ENCODE measurements around the gene PLAC9.

PLAC9 gene

DNA sequence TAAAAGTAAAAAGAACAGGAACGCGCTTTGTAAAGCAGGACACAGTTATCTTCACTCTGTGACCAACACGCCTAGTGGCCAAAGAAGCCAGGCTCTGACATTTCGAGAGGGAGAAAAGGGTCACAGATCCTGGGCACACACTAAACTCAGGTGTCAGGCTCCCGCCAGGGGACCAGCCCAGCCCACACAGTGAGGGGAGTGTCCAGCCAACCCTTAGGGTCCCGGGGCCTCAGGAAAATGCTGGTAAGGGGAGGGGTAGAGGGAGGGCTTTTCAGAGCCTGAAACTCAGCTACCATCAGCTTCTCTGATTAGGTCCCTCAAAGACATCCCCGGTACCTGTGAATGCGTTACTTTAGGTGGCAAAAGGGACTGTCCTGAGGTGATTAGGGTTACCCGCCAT is 56.2 kb downstream of the PLAC9 start:
- H3K27ac ChIP-seq, result no peak overlapping the region
- TF ChIP-seq, protein P1, sequence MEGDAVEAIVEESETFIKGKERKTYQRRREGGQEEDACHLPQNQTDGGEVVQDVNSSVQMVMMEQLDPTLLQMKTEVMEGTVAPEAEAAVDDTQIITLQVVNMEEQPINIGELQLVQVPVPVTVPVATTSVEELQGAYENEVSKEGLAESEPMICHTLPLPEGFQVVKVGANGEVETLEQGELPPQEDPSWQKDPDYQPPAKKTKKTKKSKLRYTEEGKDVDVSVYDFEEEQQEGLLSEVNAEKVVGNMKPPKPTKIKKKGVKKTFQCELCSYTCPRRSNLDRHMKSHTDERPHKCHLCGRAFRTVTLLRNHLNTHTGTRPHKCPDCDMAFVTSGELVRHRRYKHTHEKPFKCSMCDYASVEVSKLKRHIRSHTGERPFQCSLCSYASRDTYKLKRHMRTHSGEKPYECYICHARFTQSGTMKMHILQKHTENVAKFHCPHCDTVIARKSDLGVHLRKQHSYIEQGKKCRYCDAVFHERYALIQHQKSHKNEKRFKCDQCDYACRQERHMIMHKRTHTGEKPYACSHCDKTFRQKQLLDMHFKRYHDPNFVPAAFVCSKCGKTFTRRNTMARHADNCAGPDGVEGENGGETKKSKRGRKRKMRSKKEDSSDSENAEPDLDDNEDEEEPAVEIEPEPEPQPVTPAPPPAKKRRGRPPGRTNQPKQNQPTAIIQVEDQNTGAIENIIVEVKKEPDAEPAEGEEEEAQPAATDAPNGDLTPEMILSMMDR (conservative IDR thresholded peaks at IDR 0.05), result no peak

DNA sequence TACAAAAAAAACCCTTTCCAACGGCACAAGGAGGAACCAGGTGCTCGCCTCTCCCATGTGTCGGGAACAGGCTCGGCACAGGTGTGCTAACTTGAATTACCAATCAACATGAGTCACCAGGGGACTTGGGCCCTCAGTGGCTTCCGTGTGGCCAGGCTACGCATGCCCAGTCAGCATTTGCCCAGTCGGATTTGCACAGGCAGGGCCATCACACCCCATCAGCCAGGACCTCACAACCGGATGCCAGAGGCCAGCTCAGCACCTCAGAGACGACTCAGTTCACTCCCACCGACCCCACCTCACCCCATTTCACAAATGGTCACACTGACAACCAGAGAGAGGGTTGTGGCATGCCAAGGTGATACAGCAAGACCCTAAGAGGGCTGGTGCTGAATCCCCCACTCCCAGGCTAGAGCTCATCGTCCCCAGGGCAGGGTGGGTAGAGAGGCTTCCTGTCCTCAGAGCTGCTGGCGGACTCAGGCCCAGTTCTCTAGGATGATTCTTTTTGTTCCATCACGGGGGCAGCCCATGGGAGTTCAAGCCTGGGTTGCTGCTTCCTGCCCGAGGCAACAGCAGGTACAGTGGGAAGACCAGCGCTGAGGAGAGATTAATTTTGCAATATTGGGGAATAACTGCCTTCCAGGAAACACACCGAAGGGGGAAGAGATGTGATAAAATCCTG is 59.2 kb downstream of the PLAC9 start:
- no peak overlapping the region for H3K27ac ChIP-seq
- TF ChIP-seq, protein P1 (conservative IDR thresholded peaks at IDR 0.05), result no peak

DNA sequence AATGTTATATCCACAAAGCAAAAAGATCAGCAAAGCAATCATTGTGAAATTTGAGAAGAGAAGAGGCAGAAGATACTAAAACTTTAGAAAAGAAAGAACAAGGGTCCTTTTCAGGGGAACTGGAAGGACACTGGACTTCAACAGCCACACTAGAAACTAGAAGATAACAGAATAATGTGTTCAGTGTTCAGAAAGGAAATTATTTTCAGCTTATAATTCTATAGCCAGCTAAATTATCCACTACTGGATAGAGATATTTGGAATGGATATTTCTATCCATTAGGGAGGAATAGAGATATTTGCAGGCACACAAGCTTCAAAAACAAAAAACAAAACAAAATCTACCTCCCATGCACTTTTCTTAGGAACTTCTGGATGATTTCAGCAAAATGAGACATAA is 60.0 kb downstream of the PLAC9 start:
- no peak overlapping the region for H3K27ac ChIP-seq
- TF ChIP-seq, protein P1 (conservative IDR thresholded peaks at IDR 0.05), result no peak

DNA sequence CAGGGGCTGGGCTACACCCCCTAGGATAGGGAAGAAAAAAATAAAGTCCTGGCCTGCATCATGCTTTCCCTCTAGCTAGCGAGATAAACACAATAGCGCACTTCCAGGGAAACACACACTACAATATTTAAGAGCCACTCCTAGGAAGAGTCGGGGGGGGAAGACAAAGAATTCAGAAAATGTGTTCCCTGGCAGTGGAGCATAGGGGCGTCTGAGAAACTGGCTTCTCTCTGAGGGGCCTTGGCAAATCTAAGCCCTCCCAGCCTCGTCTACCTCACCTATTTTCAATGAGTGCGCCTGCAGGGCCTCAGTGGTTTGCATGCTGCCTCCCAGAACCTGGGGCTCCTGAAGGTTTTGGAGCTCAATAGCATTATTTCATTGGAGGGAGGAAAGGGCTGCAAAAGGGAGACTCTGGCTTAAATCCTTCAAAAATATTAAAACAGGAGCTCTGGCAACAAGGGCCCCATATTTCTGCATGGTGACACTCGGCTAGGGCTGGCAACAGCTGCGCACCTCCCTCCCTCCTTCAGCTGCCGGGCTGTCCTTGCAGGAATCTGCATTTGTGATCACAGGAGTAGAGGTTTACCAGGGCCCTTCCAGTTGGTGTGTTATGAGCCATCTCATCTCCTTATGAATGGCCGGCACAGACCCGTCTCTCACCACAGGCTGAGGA is 62.0 kb downstream of the PLAC9 start:
- TF ChIP-seq, protein P1 (conservative IDR thresholded peaks at IDR 0.05), result no peak
- H3K27ac ChIP-seq, result no peak overlapping the region
